ENCODE results near the gene CDH2.

DNA sequence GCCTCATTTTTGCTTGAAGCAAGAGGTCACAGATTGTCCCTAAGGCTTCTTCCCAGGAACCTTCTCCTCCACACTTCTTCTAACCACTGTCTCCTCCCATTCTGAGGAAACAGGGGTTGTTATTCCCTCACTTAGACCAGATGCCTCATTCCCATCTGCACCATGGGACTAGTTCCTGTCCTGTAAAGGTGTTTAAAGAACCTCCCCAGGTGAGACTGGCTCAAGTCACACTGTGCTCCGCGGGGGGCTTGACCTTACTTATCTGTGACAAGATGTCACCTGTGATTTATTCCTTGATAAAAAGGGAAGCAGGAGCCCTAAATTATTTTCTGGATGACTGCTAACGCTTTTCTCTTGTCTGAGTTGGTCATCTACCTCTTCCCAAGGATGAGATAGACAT lies 8.2 kb upstream of the CDH2 start:
- TF ChIP-seq SPI1 (IDR thresholded peaks at IDR 0.05; ENCODE audit: low read depth, low read length): no peak
- TF ChIP-seq POLR2A (IDR thresholded peaks at IDR 0.05; ENCODE audit: low read depth, low read length): no peak

Data from GM12891 (cell line).